ENCODE data around the gene PSMC6.

Gene PSMC6

DNA sequence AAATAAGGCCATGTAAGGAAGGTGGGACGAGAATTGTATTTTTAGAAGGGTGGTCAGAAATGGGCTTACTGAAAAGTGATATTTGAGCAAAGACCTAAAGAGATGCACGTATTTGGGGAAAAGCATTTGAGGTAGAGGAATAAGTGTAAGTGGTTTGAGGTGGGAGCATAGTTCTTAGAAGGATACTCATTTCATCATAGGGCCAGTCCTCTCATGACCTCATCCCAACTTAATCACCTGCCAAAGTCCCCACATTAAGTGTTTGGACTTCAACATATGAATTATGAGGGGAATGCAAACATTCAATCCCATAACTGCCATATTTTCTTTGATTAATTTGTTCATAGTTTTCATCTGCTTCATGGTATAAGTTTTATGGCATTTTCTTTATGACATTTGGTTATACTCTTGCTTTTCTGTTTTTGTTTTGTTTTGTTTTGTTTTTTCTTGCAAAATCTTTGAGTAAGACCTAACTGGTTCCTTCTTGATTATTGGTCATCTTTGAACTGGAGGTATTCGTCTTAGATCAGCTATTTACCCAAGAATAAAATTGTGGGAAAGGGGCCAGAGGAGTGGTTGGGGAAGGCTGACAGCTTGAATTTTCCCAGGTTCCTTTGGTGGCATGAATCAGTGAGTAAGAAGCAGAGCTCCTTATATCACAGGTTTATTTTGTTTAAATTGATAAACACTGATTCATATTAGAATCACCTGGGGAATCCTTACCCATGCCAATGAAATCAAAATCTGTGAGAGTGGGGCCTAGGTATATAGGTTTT, 60.2 kb downstream of the PSMC6 start:
- no peak for TF ChIP-seq CSDC2 (CRISPR knock-in tag; IDR thresholded peaks at IDR 0.05)
- TF ChIP-seq, protein P1, sequence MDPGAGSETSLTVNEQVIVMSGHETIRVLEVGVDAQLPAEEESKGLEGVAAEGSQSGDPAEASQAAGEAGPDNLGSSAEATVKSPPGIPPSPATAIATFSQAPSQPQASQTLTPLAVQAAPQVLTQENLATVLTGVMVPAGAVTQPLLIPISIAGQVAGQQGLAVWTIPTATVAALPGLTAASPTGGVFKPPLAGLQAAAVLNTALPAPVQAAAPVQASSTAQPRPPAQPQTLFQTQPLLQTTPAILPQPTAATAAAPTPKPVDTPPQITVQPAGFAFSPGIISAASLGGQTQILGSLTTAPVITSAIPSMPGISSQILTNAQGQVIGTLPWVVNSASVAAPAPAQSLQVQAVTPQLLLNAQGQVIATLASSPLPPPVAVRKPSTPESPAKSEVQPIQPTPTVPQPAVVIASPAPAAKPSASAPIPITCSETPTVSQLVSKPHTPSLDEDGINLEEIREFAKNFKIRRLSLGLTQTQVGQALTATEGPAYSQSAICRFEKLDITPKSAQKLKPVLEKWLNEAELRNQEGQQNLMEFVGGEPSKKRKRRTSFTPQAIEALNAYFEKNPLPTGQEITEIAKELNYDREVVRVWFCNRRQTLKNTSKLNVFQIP (CRISPR knock-in tag; IDR thresholded peaks at IDR 0.05; ENCODE audit: borderline replicate concordance, low read depth), result no peak
- no peak for TF ChIP-seq ZNF565 (CRISPR knock-in tag; conservative IDR thresholded peaks at IDR 0.05; ENCODE audit: low read depth)
- no peak for TF ChIP-seq ESRRG (CRISPR knock-in tag; IDR thresholded peaks at IDR 0.05)
- TF ChIP-seq ZFP3 (CRISPR knock-in tag; IDR thresholded peaks at IDR 0.05), result no peak
- TF ChIP-seq PPARA (CRISPR knock-in tag; IDR thresholded peaks at IDR 0.05; ENCODE audit: borderline replicate concordance), result no peak
- ATAC-seq, result no peak

DNA sequence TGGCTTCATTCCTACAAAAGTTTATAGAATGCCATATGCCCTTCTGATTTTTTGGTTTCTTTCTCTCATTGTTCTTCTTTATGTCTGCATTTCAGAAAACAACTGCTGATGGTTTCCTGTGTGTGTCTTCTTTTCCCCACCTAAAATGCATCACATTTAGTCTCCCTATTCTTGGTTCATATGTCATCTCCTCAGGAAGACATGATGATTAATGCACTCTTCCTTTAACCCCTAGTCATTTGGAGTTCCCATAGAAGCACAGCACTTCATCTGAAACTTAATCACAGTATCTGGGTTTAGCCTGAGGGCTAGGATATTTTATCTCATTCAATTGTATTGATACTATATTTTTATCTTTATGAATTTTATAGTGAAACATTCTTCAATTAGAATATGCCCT, 62.9 kb downstream of the PSMC6 start:
- no peak for ATAC-seq
- TF ChIP-seq SNAI2 (CRISPR knock-in tag; IDR thresholded peaks at IDR 0.05), result no peak
- TF ChIP-seq BACH2 (CRISPR knock-in tag; IDR thresholded peaks at IDR 0.05; ENCODE audit: borderline replicate concordance), result no peak
- TF ChIP-seq OSR1 (CRISPR knock-in tag; IDR thresholded peaks at IDR 0.05), result no peak
- TF ChIP-seq, protein P2, sequence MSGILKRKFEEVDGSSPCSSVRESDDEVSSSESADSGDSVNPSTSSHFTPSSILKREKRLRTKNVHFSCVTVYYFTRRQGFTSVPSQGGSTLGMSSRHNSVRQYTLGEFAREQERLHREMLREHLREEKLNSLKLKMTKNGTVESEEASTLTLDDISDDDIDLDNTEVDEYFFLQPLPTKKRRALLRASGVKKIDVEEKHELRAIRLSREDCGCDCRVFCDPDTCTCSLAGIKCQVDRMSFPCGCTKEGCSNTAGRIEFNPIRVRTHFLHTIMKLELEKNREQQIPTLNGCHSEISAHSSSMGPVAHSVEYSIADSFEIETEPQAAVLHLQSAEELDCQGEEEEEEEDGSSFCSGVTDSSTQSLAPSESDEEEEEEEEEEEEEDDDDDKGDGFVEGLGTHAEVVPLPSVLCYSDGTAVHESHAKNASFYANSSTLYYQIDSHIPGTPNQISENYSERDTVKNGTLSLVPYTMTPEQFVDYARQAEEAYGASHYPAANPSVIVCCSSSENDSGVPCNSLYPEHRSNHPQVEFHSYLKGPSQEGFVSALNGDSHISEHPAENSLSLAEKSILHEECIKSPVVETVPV (CRISPR knock-in tag; IDR thresholded peaks at IDR 0.05), result no peak
- no peak for TF ChIP-seq CSDC2 (CRISPR knock-in tag; IDR thresholded peaks at IDR 0.05)
- no peak for TF ChIP-seq PPARA (CRISPR knock-in tag; IDR thresholded peaks at IDR 0.05; ENCODE audit: borderline replicate concordance)
- TF ChIP-seq, protein P3, sequence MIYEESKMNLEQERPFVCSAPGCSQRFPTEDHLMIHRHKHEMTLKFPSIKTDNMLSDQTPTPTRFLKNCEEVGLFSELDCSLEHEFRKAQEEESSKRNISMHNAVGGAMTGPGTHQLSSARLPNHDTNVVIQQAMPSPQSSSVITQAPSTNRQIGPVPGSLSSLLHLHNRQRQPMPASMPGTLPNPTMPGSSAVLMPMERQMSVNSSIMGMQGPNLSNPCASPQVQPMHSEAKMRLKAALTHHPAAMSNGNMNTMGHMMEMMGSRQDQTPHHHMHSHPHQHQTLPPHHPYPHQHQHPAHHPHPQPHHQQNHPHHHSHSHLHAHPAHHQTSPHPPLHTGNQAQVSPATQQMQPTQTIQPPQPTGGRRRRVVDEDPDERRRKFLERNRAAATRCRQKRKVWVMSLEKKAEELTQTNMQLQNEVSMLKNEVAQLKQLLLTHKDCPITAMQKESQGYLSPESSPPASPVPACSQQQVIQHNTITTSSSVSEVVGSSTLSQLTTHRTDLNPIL (CRISPR knock-in tag; IDR thresholded peaks at IDR 0.05; ENCODE audit: low read depth), result no peak
- no peak for TF ChIP-seq ZC3H10 (CRISPR knock-in tag; IDR thresholded peaks at IDR 0.05)

DNA sequence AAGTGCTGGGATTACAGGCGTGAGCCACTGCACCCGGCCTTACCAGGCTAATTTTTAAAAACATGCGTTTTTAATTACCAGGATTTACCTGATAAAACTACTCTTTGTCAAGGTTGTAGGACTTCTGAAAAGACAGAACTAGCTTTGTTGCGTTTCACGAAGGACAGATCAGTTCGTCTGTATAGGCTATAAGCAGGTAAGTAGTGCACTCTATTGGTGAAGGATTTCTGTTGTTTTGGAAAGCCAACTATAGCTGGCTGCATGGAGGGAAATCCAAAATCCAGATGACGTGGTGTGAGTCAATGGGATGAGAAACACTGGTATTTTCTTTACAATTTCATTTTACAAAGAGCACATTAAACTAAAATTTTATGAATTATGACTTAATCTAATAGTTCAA, 69.8 kb downstream of the PSMC6 start:
- no peak for ATAC-seq

More for the DNA sequence above, 69.8 kb downstream of the PSMC6 start:
- TF ChIP-seq OSR1 (CRISPR knock-in tag; IDR thresholded peaks at IDR 0.05) (no peak), ZC3H10 (CRISPR knock-in tag; IDR thresholded peaks at IDR 0.05) (no peak), ZFP30 (CRISPR knock-in tag; IDR thresholded peaks at IDR 0.05) (no peak)
